Measurements from ENCODE around the gene HDDC3. TPM values are rescaled to one million over a fixed set of nuclear protein-coding genes. Genes with fewer than 3 reads are reported as not detected.
A peak's percentile ranks its signal among the peaks of the same experiment; 100 is the strongest.
"Not testable (repeated sequence)": the region's sequence is repeated elsewhere in the genome, so short reads cannot be mapped to it uniquely, and the experiment has no call there.

The HDDC3 gene
- total RNA-seq, 1 donor from 2014 or later = 7.9 TPM

- DNase-seq = no peak
Observed at GRCh38 chr15:90909976-90910375, 22.4 kb downstream of the HDDC3 start.

- DNase-seq = not testable (repeated sequence)
Observed at GRCh38 chr15:90909449-90909848, 22.9 kb downstream of the HDDC3 start.

- DNase-seq = no peak
Observed at GRCh38 chr15:90907838-90908507, 24.4 kb downstream of the HDDC3 start.

GRCh38 chr15:90907051-90907660 lies 25.2 kb downstream of the HDDC3 start:
- DNase-seq = no peak

- DNase-seq = no peak
Observed at GRCh38 chr15:90906181-90906849, 26.0 kb downstream of the HDDC3 start.

- no peak for DNase-seq
Observed at GRCh38 chr15:90905306-90906180, 26.8 kb downstream of the HDDC3 start.

GRCh38 chr15:90904746-90905145 lies 27.6 kb downstream of the HDDC3 start:
- no peak for DNase-seq

GRCh38 chr15:90903733-90904536 lies 28.4 kb downstream of the HDDC3 start:
- DNase-seq = no peak

GRCh38 chr15:90902840-90903732 lies 29.3 kb downstream of the HDDC3 start, which contains the start of gene MAN2A2:
TSS of gene MAN2A2 (plus strand) at chr15:90903302. CDS start at chr15:90904208, 906 bp downstream.
- DNase-seq = peak; percentile 13

- peak; percentile 75 for DNase-seq
Observed at GRCh38 chr15:90902040-90902839, 30.1 kb downstream of the HDDC3 start.

- no peak for DNase-seq
Observed at GRCh38 chr15:90901175-90902039, 30.9 kb downstream of the HDDC3 start.

GRCh38 chr15:90897131-90897655 lies 35.2 kb downstream of the HDDC3 start:
- DNase-seq = not testable (repeated sequence)

GRCh38 chr15:90895571-90896117 lies 36.7 kb downstream of the HDDC3 start:
- peak; percentile 58 for DNase-seq

- no peak for DNase-seq
Observed at GRCh38 chr15:90893175-90894090, 38.9 kb downstream of the HDDC3 start.

GRCh38 chr15:90892498-90893174 lies 39.7 kb downstream of the HDDC3 start:
- no peak for DNase-seq

GRCh38 chr15:90892023-90892422 lies 40.3 kb downstream of the HDDC3 start:
- no peak for DNase-seq

Data from skin of body (tissue), 2 donors.